ENCODE measurements around the gene TMEM63C. TPM values are rescaled to one million over a fixed set of nuclear protein-coding genes. Genes with fewer than 3 reads are reported as not detected.

TMEM63C gene
- total RNA-seq, 1 donor from 2014 or later, result 6.6 TPM

DNA sequence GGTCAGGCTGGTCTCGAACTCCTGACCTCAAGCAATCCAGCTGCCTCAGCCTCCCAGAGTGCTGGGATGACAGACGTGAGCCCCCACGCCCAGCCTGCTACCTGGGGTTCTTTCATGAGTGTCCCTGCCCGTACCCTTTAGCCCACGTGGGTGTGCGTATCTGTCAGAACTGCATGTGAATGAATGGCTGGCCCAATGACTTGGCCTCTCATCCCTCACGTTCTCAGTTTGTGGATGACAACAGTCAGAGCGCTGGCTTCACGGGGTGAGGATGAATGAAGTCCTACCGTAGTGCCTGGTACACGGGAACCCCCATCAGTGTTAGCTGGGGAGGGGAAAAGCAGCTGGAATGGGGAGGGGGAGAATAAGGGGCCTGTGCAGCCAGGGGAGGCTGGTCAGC, 23.9 kb upstream of the TMEM63C start:
- DNase-seq (ENCODE audit: low spot score), result no peak
- Mint-ChIP-seq H3K4me1 (ENCODE audit: unreplicated experiment) (no peaks in the 10 kb centered on the region), H3K36me3 (ENCODE audit: low read depth, unreplicated experiment) (no peaks in the 10 kb centered on the region), H3K27me3 (ENCODE audit: unreplicated experiment) (peaks cover 12% of the 10 kb centered on the region), H3K4me3 (ENCODE audit: unreplicated experiment) (no peak overlapping the region), H3K9me3 (ENCODE audit: unreplicated experiment) (no peaks in the 10 kb centered on the region), H3K27ac (ENCODE audit: unreplicated experiment) (no peak overlapping the region)
- TF ChIP-seq, protein P1, sequence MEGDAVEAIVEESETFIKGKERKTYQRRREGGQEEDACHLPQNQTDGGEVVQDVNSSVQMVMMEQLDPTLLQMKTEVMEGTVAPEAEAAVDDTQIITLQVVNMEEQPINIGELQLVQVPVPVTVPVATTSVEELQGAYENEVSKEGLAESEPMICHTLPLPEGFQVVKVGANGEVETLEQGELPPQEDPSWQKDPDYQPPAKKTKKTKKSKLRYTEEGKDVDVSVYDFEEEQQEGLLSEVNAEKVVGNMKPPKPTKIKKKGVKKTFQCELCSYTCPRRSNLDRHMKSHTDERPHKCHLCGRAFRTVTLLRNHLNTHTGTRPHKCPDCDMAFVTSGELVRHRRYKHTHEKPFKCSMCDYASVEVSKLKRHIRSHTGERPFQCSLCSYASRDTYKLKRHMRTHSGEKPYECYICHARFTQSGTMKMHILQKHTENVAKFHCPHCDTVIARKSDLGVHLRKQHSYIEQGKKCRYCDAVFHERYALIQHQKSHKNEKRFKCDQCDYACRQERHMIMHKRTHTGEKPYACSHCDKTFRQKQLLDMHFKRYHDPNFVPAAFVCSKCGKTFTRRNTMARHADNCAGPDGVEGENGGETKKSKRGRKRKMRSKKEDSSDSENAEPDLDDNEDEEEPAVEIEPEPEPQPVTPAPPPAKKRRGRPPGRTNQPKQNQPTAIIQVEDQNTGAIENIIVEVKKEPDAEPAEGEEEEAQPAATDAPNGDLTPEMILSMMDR (IDR thresholded peaks at IDR 0.05; ENCODE audit: unreplicated experiment), result no peak

- H3K4me3 Mint-ChIP-seq (ENCODE audit: unreplicated experiment), result no peak overlapping the region
- H3K27ac Mint-ChIP-seq (ENCODE audit: unreplicated experiment), result peak overlapping the region; percentile 37
- no peak for DNase-seq (ENCODE audit: low spot score)
- H3K4me1 Mint-ChIP-seq (ENCODE audit: unreplicated experiment), result no peaks in the 10 kb centered on the region
- H3K36me3 Mint-ChIP-seq (ENCODE audit: low read depth, unreplicated experiment), result no peaks in the 10 kb centered on the region
- H3K27me3 Mint-ChIP-seq (ENCODE audit: unreplicated experiment), result peaks cover 10% of the 10 kb centered on the region
- no peaks in the 10 kb centered on the region for H3K9me3 Mint-ChIP-seq (ENCODE audit: unreplicated experiment)
- TF ChIP-seq, protein P1 (IDR thresholded peaks at IDR 0.05; ENCODE audit: unreplicated experiment), result no peak
Measured at GRCh38 chr14:77158175-77158881, 23.3 kb upstream of the TMEM63C start.

DNA sequence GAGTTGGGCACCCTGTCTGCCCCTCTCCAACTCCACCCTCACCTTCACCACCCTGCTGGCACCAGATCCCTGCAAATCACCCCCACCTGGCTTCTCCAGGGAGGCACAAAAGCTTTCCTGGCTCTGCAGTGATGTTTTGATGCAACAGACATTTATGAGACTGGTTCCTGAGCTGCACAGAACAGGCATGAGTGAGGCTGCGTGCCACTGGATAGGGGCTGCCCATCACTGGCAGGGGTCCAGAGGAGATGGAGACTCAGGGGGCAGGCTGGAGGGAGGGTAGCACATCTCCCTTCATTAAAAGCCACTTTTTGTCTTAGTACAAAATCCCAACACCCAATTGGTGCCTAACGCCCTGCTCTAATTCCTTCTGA, 22.7 kb upstream of the TMEM63C start:
- Mint-ChIP-seq H3K4me1 (ENCODE audit: unreplicated experiment) (no peaks in the 10 kb centered on the region), H3K27ac (ENCODE audit: unreplicated experiment) (no peak overlapping the region), H3K9me3 (ENCODE audit: unreplicated experiment) (no peaks in the 10 kb centered on the region), H3K27me3 (ENCODE audit: unreplicated experiment) (peaks cover 10% of the 10 kb centered on the region), H3K4me3 (ENCODE audit: unreplicated experiment) (no peak overlapping the region), H3K36me3 (ENCODE audit: low read depth, unreplicated experiment) (no peaks in the 10 kb centered on the region)
- TF ChIP-seq, protein P1 (IDR thresholded peaks at IDR 0.05; ENCODE audit: unreplicated experiment), result no peak
- no peak for DNase-seq (ENCODE audit: low spot score)

GRCh38 chr14:77161011-77161410, 20.6 kb upstream of the TMEM63C start:
- H3K27ac Mint-ChIP-seq (ENCODE audit: unreplicated experiment), result no peak overlapping the region
- no peaks in the 10 kb centered on the region for H3K36me3 Mint-ChIP-seq (ENCODE audit: low read depth, unreplicated experiment)

GRCh38 chr14:77170045-77170444, 11.6 kb upstream of the TMEM63C start:
- TF ChIP-seq, protein P1 (IDR thresholded peaks at IDR 0.05; ENCODE audit: unreplicated experiment), result no peak
- DNase-seq (ENCODE audit: low spot score), result no peak

More at GRCh38 chr14:77161011-77161410, 20.6 kb upstream of the TMEM63C start:
- Mint-ChIP-seq H3K9me3 (ENCODE audit: unreplicated experiment) (no peaks in the 10 kb centered on the region), H3K4me3 (ENCODE audit: unreplicated experiment) (no peak overlapping the region), H3K27me3 (ENCODE audit: unreplicated experiment) (peaks cover 10% of the 10 kb centered on the region), H3K4me1 (ENCODE audit: unreplicated experiment) (no peaks in the 10 kb centered on the region)
- DNase-seq (ENCODE audit: low spot score), result no peak
- TF ChIP-seq, protein P1 (IDR thresholded peaks at IDR 0.05; ENCODE audit: unreplicated experiment), result no peak

More at GRCh38 chr14:77170045-77170444, 11.6 kb upstream of the TMEM63C start:
- Mint-ChIP-seq H3K36me3 (ENCODE audit: low read depth, unreplicated experiment) (no peaks in the 10 kb centered on the region), H3K4me3 (ENCODE audit: unreplicated experiment) (no peak overlapping the region), H3K9me3 (ENCODE audit: unreplicated experiment) (no peaks in the 10 kb centered on the region), H3K27me3 (ENCODE audit: unreplicated experiment) (peaks cover 2% of the 10 kb centered on the region), H3K4me1 (ENCODE audit: unreplicated experiment) (no peaks in the 10 kb centered on the region), H3K27ac (ENCODE audit: unreplicated experiment) (no peak overlapping the region)
